Heart left ventricle (tissue), 13 donors: ENCODE measurements around the gene ANKRD40.

Source experiments
- POLR2A ChIP-seq, 2 donors: fragments of 450-650 bp; IDR thresholded peaks; one replicate each; pipeline ENCODE4 v1.6.1; 2017; ENCODE audit warnings: antibody characterized with exemption in 2 of 2, mild to moderate bottlenecking in 2 of 2, moderate library complexity in 2 of 2
- TF ChIP-seq, protein P1 (sequence below), 12 donors: fragments of 200-600 bp; sonication (generic) in 4 of 12; IDR thresholded peaks; one replicate each; pipeline versions ENCODE4 v1.5.0 to v1.8.0; 2018 to 2022; ENCODE audit warnings: antibody characterized with exemption in 12 of 12, mild to moderate bottlenecking in 5 of 12
- donor health status: ischemic (EF 13 %, LVEDD 7.1; RV severe dilation, severe dysfunction).
- donor health status: DM: no; HTN: yes; CAD: no.
- donor health status: DM: no; HTN: no; CAD: no.
- donor health status: ischemic (EF 25% LVEDD 6.9; RV normal size, moderate dysfunction).
- donor health status: ischemic (EF 25% LVEDD 5.7; RV mildly dilated, moderate dysfunction).
- donor health status: ischemic (EF 35%, LVEDD 5.7; RV mildly dilated, moderate dysfunction).
- donor health status: nonischemic (EF 11% LVEDD 7.7; RV severe dilation, severe dysfunction).
- donor health status: DM: yes; HTN: yes; CAD: no.
- donor health status: PGD.
- donor health status: ischemic (EF 29% LVEDD 5.4; RV normal size, mild dysfunction).
- donor health status: nonischemic (EF 23%, LVEDD 6.1; RV moderate dilation, normal function).

DNA sequence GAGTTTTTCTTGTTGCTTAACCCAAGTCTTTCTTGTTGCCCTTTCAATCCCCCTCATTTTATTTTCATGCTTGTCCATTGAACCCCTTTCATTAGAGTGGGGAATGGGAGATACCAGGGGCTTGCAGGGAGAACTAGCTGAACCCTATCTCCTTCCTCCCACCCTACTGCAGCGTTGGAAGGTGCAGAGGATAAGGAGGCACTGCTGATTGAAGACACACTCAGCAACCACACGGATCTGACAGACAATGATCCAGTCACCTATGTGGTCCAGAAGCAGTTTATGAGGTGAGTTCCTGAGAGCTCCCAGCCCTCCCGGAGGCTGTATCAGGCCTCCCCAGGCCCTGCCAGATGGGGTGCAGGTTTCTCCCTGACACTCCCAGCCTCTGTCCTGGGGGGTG is 32.5 kb downstream of the ANKRD40 start:
- TF ChIP-seq, protein P1, sequence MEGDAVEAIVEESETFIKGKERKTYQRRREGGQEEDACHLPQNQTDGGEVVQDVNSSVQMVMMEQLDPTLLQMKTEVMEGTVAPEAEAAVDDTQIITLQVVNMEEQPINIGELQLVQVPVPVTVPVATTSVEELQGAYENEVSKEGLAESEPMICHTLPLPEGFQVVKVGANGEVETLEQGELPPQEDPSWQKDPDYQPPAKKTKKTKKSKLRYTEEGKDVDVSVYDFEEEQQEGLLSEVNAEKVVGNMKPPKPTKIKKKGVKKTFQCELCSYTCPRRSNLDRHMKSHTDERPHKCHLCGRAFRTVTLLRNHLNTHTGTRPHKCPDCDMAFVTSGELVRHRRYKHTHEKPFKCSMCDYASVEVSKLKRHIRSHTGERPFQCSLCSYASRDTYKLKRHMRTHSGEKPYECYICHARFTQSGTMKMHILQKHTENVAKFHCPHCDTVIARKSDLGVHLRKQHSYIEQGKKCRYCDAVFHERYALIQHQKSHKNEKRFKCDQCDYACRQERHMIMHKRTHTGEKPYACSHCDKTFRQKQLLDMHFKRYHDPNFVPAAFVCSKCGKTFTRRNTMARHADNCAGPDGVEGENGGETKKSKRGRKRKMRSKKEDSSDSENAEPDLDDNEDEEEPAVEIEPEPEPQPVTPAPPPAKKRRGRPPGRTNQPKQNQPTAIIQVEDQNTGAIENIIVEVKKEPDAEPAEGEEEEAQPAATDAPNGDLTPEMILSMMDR (IDR thresholded peaks at IDR 0.05) = no peak
- TF ChIP-seq POLR2A (IDR thresholded peaks at IDR 0.05) = no peak
